Measurements from ENCODE around the gene OBSCN. TPM values are rescaled to one million over a fixed set of nuclear protein-coding genes. Genes with fewer than 3 reads are reported as not detected.
"Not testable (repeated sequence)": the region's sequence is repeated elsewhere in the genome, so short reads cannot be mapped to it uniquely, and the experiment has no call there.

OBSCN gene
- total RNA-seq, 2 donors from 2014 or later, result 5.3 to 8.0 TPM

DNA sequence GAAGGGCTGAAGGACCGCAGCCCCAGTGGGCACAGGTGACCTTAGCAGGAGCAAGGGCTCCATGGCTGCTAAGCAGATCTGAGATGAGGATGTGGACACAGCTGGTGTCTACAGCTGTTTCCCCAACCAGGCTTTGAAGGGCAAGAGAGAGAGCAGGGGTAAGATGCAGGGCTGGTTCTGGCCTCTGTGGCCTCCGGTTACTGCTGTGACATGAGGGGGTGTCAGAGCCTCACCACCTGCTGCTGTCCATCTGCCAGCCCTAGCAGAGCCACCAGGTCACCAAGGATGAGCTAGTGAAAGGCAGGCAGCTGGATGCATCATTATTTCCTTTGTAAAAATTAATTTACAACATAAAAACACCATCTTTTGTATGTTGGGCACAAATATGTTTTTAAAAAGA, 33.4 kb downstream of the OBSCN start:
- intact Hi-C loops (cut with DNase I, micrococcal nuclease), result no loop called here
- ATAC-seq, result no peak

DNA sequence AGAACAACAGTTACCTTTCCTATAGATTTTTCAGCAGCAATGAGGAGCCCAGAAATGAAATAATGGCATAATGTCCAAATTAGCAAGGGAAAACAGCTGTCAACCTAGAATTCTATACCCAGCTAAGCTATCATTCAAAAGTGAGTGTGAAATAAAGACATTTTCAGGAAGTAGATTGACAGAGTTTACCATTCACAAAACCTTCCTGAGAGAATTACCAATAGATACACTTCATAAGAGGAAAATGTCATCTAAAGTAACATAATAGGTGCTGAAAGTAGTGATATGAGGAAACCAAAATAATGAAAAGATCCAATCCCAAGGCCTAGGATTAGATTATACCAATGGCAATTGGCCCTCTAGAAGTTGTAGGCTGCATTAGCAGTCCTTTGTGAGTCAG, 34.6 kb downstream of the OBSCN start:
- ATAC-seq (no peak), DNase-seq (no peak)
- intact Hi-C loops (cut with DNase I, micrococcal nuclease), result no loop called here

More for the DNA sequence above, 33.4 kb downstream of the OBSCN start:
- no peak for DNase-seq

DNA sequence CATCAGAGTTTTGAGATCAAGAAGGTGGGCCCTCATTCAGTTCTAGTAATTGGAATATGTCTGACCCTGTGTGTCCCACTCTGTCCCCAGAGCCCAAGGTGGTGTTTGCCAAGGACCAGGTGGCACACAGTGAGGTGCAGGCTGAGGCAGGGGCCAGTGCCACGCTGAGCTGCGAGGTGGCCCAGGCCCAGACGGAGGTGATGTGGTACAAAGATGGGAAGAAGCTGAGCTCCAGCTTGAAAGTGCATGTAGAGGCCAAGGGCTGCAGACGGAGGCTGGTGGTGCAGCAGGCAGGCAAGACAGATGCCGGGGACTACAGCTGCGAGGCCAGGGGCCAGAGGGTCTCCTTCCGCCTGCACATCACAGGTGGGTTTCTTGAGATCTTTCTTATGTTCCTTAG, 35.2 kb downstream of the OBSCN start:
- no peak for ATAC-seq
- intact Hi-C loops (cut with DNase I, micrococcal nuclease), result no loop called here
- no peak for DNase-seq

DNA sequence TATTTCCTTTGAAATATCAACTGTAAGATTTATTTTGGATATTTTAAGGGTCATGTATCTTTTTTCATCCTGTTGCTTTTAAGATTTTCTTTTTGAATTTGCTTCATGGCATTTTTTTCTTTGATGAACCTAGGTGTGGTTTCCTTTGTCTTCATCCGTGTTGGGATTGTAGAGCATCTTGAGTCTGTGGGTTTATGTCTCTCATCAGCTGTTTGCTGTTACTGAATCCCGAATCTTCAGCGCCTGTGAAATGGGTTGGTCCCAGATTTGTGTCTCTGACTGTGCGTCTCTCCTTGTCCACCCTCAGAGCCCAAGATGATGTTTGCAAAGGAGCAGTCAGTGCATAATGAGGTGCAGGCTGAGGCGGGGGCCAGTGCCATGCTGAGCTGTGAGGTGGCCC, 36.1 kb downstream of the OBSCN start:
- intact Hi-C loops (cut with DNase I, micrococcal nuclease); ATAC-seq; DNase-seq: not testable (repeated sequence)

DNA sequence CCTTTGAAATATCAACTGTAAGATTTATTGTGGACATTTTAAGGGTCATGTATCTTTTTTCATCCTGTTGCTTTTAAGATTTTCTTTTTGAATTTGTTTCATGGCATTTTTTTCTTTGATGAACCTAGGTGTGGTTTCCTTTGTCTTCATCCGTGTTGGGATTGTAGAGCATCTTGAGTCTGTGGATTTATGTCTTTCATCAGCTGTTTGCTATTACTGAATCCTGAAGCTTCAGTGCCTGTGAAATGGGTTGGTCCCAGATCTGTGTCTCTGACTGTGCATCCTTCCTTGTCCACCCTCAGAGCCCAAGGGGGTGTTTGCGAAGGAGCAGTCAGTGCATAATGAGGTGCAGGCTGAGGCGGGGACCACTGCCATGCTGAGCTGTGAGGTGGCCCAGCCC, 37.3 kb downstream of the OBSCN start:
- no peak for DNase-seq
- no peak for ATAC-seq
- intact Hi-C loops (cut with DNase I, micrococcal nuclease), result no loop called here

DNA sequence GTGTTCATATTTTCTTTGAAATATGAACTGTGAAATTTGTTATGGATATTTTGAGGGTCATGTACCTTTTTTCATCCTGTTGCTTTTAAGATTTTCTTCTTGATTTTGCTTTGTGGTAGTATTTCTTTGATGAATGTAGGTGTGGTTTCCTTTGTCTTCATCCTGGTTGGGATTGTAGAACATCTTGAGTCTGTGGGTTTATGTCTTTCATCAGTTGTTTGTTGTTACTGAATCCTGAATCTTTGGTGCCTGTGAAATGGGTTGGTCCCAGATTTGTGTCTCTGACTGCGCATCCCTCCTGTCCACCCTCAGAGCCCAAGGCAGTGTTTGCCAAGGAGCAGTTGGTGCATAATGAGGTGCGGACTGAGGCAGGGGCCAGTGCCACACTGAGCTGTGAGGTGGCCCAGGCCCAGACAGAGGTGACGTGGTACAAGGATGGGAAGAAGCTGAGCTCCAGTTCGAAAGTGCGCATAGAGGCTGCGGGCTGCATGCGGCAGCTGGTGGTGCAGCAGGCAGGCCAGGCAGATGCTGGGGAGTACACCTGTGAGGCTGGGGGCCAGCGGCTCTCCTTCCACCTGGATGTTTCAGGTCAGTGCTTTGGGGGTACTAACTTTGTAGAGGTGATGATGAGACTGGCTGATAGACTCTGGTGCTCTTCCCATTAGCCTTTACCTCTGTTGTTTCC, 38.5 kb downstream of the OBSCN start:
- ATAC-seq, result no peak
- intact Hi-C loops (cut with DNase I, micrococcal nuclease), result no loop called here
- no peak for DNase-seq

DNA sequence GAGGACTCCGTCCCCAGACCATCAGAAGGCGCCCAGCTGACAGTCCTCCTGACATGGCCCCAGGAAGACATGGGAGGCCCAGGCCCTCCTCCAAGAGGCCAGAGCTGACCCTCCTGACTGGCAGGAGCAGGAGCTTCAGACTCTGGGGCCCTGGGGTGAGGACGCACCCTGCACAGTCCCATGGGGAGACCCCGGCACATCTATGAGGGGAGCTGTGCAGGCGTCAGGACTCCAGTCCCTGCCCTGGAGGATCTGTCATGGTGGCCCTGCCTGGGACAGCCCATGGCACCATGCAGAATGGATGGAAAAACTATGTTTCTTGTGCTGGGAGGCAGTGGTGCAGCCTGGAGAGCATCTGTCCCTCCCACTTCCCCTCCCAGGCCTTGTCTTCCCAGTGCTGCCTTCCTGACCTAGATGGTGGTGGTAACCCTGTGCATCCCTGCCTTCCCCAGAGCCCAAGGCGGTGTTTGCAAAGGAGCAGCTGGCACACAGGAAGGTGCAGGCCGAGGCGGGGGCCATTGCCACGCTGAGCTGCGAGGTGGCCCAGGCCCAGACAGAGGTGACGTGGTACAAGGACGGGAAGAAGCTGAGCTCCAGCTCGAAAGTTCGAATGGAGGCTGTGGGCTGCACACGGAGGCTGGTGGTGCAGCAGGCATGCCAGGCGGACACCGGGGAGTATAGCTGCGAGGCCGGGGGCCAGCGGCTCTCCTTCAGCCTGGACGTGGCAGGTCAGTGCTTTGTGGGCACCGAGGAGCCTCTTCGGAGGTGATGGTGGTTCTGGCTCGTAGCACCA, 41.9 kb downstream of the OBSCN start:
- no peak for ATAC-seq
- intact Hi-C loops (cut with DNase I, micrococcal nuclease), result no loop called here
- DNase-seq, result no peak

DNA sequence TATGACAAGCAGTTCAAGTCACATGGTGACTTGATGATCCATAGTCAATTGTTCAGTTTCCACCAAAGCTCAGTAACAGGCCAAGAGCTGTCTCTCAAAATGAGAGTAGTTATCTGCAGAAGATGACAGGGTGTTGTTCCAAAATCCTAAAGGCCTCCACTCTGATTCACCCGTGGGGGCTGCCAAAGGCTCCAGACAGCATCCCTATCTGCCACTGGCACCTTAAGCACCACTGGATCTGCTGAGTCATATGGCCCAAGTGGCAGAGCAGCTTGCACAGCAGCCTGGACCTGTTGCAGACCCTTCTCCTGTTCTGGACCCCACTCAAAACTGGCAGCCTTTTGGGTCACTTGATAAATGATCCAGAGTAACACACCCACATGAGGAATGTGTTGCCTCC, 44.6 kb downstream of the OBSCN start:
- intact Hi-C loops (cut with DNase I, micrococcal nuclease); DNase-seq; ATAC-seq: not testable (repeated sequence)

DNA sequence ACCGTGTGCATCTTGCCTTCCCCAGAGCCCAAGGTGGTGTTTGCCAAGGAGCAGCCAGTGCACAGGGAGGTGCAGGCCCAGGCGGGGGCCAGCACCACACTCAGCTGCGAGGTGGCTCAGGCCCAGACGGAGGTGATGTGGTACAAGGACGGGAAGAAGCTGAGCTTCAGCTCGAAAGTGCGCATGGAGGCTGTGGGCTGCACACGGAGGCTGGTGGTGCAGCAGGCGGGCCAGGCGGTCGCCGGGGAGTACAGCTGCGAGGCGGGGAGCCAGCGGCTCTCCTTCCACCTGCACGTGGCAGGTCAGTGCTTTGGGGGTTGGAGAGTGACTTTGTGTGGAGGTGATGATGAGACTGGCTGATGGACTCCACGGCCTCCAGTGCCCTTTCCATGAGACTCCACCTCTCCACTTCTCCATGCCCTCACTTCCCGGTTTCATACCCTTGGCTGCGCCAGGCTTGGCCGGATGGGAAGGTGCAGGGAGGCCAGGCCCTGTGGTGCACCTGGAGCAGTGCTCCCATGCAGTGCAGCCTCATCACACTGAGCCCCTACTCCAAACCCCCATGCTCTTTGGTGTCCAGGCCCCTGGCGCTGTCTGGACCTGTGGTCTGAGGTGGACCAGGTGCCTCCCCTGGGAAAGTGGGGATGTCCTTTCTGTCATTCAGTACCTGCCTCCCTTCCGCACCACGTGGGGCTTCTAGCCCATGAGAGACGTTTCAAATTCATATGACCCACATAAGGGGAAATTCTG, 49.0 kb downstream of the OBSCN start:
- no peak for ATAC-seq
- no peak for DNase-seq
- intact Hi-C loops (cut with DNase I, micrococcal nuclease), result no loop called here

DNA sequence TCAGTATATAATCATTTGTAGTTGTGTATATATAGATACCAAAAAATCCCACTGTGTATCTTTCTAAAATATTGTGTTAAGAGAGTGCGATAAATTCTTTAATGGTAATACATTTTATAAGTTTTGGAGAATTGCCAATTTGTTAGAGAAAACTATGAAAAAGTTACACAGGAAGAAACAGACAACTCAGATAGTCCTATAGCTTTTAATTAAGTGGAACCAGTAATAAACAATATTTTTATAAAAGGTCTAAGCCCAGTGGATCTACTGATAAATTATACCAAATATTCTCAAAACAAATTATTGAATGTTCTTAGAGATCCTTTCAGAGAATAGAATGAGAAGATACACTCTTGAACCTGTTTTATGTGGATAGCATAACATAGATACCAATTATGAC, 50.6 kb downstream of the OBSCN start:
- intact Hi-C loops (cut with DNase I, micrococcal nuclease), result no loop called here
- DNase-seq, result no peak
- no peak for ATAC-seq

DNA sequence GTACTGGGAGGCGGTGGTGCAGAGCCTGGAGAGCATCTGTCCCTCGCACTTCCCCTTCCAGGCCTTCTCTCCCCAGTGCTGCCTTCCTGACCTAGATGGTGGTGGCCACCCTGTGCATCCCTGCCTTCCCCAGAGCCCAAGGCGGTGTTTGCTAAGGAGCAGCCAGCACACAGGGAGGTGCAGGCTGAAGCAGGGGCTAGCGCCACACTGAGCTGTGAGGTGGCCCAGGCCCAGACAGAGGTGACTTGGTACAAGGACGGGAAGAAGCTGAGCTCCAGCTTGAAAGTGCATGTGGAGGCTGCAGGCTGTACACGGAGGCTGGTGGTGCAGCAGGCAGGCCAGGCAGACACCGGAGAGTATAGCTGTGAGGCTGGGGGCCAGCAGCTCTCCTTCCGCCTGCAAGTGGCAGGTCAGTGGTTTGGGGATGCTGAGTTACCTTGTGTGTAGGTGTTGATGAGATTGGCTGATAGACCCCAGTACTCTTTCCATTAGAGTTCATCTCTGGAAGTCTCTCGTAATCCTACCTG, 51.6 kb downstream of the OBSCN start:
- ATAC-seq (no peak), DNase-seq (no peak)
- intact Hi-C loops (cut with DNase I, micrococcal nuclease), result no loop called here

DNA sequence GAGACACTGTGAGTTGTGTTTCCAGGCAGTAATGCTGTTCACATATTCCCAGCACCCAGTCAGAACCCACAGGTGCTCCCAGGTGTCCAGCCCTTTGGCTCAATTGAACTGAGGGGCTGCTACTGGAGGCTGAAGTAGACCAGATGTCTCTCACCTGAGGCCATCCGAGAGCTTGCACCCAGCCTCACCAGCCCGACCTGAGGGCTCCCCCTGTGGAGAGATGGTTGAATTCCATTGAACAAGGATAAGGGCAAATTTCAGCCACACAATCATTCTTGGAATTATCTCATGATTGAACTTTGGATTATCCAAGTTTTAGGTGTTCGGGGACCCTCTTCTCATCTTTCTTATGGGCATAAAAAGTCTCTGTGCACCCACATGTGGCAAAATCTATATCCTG, 52.1 kb downstream of the OBSCN start:
- intact Hi-C loops (cut with DNase I, micrococcal nuclease), result no loop called here
- DNase-seq (no peak), ATAC-seq (no peak)

DNA sequence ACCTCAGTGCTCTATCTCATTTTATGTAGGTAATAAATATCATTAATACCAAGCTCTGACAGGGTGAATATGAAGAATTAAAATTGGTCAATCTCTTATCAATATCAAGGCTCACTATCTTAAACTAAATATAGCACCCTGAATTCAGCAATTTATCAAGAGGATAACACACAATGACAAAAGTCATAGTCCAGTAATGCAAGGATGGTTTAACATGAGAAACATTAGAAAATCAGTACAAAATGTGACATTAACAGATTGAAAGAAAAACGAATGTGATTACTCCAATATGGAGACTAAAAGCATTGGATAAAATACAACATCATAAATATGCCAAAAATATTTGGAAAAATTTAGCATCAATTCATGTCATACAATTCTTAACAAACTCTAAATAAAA, 53.9 kb downstream of the OBSCN start:
- DNase-seq, result no peak
- ATAC-seq, result no peak

DNA sequence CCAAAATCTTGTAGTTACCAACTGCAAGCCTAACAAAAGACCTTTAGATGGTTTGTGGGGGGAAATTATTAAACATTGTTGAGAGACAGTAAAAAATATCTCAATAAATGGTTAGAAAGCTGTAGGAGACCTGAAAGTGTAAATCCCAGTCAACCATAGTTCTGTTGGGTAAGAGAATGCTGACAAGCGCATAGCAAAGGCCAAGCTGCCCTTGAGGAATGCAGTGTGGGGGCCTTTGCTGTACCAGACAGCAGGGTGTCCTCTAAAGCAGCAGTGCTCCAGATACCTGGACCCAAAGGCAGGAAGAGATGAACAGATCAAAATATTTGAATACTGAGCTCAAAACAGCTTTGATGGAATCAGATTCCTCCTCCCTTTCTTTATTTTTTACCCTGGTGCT, 54.6 kb downstream of the OBSCN start:
- intact Hi-C loops (cut with DNase I, micrococcal nuclease), result no loop called here
- ATAC-seq (no peak), DNase-seq (no peak)

More for the DNA sequence above, 53.9 kb downstream of the OBSCN start:
- intact Hi-C loops (cut with DNase I, micrococcal nuclease), result no loop called here

DNA sequence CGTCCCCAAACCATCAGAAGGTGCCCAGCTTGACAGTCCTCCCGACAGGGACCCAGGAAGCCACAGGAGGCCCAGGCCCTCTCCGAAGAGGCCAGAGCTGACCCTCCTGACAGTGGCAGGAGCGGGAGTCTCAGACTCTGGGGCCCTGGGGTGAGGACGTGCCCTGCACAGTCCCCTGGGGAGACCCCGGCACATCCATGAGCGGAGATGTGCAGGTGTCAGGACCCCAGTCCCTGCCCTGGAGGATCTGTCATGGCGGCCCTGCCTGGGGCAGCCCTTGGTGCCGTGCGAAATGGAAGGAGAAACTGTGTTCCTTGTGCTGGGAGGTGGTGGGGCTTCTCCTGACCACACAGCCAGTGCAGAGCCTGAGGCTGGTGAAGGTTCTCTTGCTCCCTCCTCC, 55.8 kb downstream of the OBSCN start:
- ATAC-seq (no peak), DNase-seq (no peak)
- intact Hi-C loops (cut with DNase I, micrococcal nuclease), result no loop called here

DNA sequence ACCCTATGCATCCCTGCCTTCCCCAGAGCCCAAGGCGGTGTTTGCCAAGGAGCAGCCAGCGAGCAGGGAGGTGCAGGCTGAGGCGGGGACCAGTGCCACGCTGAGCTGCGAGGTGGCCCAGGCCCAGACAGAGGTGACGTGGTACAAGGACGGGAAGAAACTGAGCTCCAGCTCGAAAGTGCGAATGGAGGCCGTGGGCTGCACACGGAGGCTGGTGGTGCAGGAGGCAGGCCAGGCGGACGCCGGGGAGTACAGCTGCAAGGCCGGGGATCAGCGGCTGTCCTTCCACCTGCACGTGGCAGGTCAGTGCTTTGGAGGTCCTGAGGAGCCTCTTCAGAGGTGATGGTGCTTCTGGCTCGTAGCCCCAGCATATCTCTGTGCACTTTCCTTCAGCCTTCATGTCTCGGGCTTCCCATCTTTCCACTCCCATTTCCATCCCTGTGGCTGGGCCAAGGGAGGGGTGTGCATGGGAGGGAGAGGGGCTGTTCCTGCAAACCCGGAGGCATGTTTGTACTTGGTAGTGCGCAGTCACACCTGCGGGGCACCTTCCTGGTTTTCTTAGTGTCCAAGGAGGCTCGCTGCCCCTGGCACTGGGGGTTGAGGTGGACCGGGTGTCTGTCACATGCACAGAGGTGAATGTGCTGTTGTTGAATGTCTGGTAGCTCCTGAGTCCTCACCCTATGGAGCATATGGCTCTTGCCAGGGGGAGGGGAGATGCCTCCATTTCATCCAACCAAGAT, 56.4 kb downstream of the OBSCN start:
- intact Hi-C loops (cut with DNase I, micrococcal nuclease), result no loop called here
- no peak for ATAC-seq
- DNase-seq, result no peak

DNA sequence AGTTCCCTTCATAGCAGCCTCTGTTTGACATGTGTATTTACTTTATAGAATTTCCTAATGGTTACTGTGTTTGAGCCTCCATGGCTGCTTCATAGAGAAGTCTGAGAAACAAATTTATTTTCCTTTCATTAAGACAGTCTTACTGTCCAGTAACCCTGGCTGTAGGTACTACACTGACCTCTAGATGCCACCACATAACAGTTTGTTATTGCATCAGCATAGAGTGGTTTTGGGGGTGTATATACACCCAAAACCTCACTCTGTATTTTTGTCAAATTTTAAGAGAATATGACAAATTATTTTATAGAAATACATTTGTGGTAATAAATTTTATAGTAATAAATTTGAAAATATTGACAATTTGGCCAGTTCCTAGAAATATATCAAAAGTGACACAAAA, 57.3 kb downstream of the OBSCN start:
- DNase-seq (no peak), ATAC-seq (no peak)
- intact Hi-C loops (cut with DNase I, micrococcal nuclease), result no loop called here

DNA sequence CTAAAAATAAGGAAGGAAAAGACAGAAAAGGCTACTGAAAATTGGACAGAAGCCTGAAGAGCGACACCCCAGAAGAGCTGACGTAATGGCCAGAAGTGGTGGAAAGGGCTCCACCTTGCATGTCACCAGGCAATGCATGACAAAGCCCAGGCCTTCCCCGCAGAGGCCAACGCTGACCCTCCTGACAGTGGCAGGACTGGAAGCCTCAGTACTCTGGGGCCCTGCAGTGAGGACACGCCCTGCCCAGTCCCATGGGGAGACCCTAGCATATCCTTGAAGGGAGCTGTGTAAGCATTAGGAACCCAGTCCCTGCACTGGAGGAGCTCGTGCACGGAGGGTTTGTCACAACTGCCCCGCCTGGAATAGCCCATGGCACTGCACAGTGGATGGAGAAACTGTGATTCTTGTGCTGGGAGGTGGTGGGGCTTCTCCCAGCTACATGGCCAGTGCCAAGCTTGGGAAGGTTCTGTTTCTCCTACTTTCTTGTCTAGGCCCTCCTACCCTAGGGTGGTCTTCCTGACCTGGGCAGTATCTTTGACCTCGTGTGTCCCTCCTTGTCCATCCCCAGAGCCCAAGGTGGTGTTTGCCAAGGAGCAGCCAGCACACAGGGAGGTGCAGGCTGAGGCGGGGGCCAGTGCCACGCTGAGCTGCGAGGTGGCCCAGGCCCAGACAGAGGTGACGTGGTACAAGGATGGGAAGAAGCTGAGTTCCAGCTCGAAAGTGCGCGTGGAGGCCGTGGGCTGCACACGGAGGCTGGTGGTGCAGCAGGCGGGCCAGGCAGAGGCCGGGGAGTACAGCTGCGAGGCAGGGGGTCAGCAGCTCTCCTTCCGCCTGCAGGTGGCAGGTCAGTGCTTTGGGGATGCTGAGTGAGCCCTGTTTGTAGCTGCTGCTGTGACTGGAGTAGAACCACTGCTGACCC, 60.4 kb downstream of the OBSCN start:
- peak in 1 of 2 donors; percentile 6 for DNase-seq
- ATAC-seq, result no peak
- intact Hi-C loops (cut with DNase I, micrococcal nuclease), result no loop called here
